Stimulated activated naive CD8-positive, alpha-beta T cell treated with anti-CD3 and anti-CD28 coated beads, Interleukin-15, Interleukin-2, amounts not matched to agents 100 ng/mL and 50 ng/mL, for 24 hours (primary cell): ENCODE measurements around the gene SLC35A3.
"Not testable (repeated sequence)": the region's sequence is repeated elsewhere in the genome, so short reads cannot be mapped to it uniquely, and the experiment has no call there.

Experiments used
- H3K27ac Mint-ChIP-seq: one replicate; pipeline ENCODE4 v1.8.0; 2021; ENCODE audit warnings: mild to moderate bottlenecking, mixed read lengths
- H3K27me3 Mint-ChIP-seq: one replicate; pipeline ENCODE4 v1.8.0; 2021; ENCODE audit warnings: mixed read lengths
- H3K36me3 Mint-ChIP-seq: one replicate; pipeline ENCODE4 v1.8.0; 2021; ENCODE audit warnings: low read depth, mixed read lengths
- H3K4me1 Mint-ChIP-seq: one replicate; pipeline ENCODE4 v1.8.0; 2021; ENCODE audit warnings: low read depth, mixed read lengths
- H3K4me3 Mint-ChIP-seq: one replicate; pipeline ENCODE4 v1.8.0; 2021; ENCODE audit warnings: mild to moderate bottlenecking, mixed read lengths
- H3K9me3 Mint-ChIP-seq: one replicate; pipeline ENCODE4 v1.8.0; 2021; ENCODE audit warnings: mixed read lengths

The SLC35A3 gene

GRCh38 chr1:99963041-99963795 is 6.6 kb upstream of the SLC35A3 start:
- no peaks in the 10 kb centered on the region for H3K36me3 Mint-ChIP-seq
- no peaks in the 10 kb centered on the region for H3K27me3 Mint-ChIP-seq
- no peak overlapping the region for H3K4me3 Mint-ChIP-seq

GRCh38 chr1:99964806-99965205 is 5.0 kb upstream of the SLC35A3 start:
- H3K9me3 Mint-ChIP-seq = no peaks in the 10 kb centered on the region
- peaks cover 12% of the 10 kb centered on the region for H3K4me1 Mint-ChIP-seq
- no peak overlapping the region for H3K4me3 Mint-ChIP-seq
- no peaks in the 10 kb centered on the region for H3K36me3 Mint-ChIP-seq
- H3K27ac Mint-ChIP-seq = no peak overlapping the region
- no peaks in the 10 kb centered on the region for H3K27me3 Mint-ChIP-seq

More at GRCh38 chr1:99963041-99963795, 6.6 kb upstream of the SLC35A3 start:
- H3K27ac Mint-ChIP-seq = no peak overlapping the region
- no peaks in the 10 kb centered on the region for H3K9me3 Mint-ChIP-seq
- peaks cover 6% of the 10 kb centered on the region for H3K4me1 Mint-ChIP-seq

DNA sequence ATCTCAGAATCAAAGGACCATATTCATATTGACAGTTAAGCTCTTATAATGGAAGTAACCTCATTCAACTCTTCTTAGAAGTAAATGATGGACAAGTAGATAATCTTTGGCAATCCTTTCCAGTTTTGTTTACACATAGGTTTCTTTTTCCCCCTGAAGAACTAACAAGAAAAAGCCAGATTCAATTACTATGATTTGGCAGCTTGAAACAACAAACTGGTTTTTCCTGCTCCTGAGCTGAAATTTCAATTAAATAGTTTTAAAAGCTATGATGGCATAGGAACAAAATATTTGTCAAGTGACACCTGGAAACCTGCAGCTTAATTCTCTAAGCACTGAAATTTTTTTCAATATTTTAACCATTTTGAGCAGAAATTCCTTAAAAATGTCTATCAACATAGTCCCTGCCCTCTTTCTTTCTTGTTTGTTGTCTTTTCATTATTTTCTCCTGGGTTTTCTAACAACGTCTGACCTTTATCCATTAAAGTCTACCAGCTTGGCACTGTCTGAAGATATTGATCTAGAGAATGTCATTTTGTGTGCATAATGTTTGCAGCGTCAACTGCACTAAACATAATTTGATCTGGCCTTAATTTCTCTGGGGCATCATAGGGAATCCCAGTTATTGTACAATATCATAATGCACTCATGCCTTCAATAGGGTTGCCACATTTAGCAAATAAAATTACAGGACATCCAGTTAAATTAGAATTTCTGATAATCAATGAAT is 4.0 kb upstream of the SLC35A3 start:
- Mint-ChIP-seq H3K36me3 (no peaks in the 10 kb centered on the region), H3K27ac (no peak overlapping the region), H3K27me3 (no peaks in the 10 kb centered on the region), H3K4me3 (no peak overlapping the region), H3K4me1 (peaks cover 19% of the 10 kb centered on the region), H3K9me3 (no peaks in the 10 kb centered on the region)

DNA sequence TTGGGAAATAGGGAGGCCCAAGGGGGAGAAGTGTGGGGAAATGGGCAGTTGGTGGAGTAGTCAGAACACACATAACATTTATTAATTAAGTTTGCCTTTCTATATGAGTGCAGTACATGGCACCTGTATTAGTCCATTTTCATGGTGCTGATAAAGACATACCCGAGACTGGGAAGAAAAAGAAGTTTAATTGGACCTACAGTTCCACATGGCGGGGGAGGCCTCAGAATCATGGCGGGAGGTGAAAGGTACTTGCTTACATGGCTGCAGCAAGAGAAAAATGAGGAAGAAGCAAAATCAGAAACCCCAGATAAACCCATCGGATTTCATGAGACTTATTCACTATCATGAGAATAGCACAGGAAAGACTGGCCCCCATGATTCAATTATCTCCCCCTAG is 1.6 kb upstream of the SLC35A3 start:
- no peaks in the 10 kb centered on the region for H3K36me3 Mint-ChIP-seq
- H3K4me1 Mint-ChIP-seq = peaks cover 30% of the 10 kb centered on the region
- H3K27ac Mint-ChIP-seq = no peak overlapping the region
- no peaks in the 10 kb centered on the region for H3K9me3 Mint-ChIP-seq
- no peaks in the 10 kb centered on the region for H3K27me3 Mint-ChIP-seq
- H3K4me3 Mint-ChIP-seq = peak overlapping the region; percentile 100

DNA sequence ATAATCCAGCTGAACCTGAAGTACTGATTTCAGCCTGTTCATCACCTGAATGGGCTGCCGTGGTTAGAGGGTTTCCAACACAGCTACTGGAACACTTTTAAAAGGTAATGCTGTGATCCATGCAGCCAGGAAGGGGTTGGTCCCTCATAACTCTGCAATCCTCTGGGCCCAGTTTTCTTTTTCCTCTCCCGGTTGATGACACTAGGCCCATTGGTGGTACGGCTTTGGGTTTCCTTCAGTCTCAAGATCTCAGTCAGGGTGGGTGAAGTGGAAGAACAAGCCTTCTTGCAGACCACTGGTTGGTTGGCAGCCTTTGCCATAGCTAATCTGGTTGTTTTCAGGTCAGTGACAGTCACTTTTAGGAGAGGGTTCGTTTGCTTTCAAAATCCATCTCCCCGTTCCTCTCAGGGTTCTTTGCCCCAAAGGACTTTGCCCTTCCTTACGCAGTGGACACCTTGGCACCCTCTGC is 502 bp upstream of the SLC35A3 start:
- H3K9me3 Mint-ChIP-seq = no peaks in the 10 kb centered on the region
- peak overlapping the region; percentile 49 for H3K27ac Mint-ChIP-seq
- H3K4me3 Mint-ChIP-seq = peak overlapping the region; percentile 100
- H3K4me1 Mint-ChIP-seq = peaks cover 30% of the 10 kb centered on the region
- H3K27me3 Mint-ChIP-seq = no peaks in the 10 kb centered on the region
- H3K36me3 Mint-ChIP-seq = no peaks in the 10 kb centered on the region

DNA sequence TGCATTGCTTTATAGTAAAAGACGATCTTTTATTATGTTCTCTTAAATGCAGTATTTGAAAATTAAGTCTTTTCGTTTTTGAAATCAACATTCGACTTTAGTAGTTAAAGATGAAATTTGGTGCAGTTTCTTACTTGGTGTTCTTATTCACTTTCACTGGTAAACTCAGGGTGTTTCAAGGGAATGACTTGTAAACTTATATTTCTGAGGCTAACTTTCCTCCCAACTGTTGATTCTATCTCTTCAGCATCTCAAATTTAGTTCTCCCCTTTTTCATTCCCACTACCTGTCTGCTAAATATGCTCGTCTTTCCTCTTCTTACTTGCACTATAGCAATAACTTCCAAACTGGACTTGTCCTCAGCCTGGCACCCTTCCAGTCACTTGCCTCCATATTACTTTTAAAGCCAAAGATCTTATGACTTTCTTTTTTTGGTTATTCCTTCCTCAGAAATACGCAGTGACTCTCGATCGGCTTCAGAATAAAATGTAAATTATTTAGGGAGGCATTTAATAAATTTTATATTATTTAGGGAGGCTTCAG is 988 bp downstream of the SLC35A3 start:
- H3K9me3 Mint-ChIP-seq = no peaks in the 10 kb centered on the region
- peaks cover 30% of the 10 kb centered on the region for H3K4me1 Mint-ChIP-seq
- H3K27me3 Mint-ChIP-seq = no peaks in the 10 kb centered on the region
- peak overlapping the region; percentile 96 for H3K27ac Mint-ChIP-seq
- peaks cover 6% of the 10 kb centered on the region for H3K36me3 Mint-ChIP-seq
- H3K4me3 Mint-ChIP-seq = peak overlapping the region; percentile 100

GRCh38 chr1:99972066-99972465 is 2.3 kb downstream of the SLC35A3 start:
- not testable (repeated sequence) for H3K27ac Mint-ChIP-seq, H3K36me3 Mint-ChIP-seq, H3K27me3 Mint-ChIP-seq, H3K9me3 Mint-ChIP-seq
- Mint-ChIP-seq H3K4me1 (peaks cover 30% of the 10 kb centered on the region), H3K4me3 (peak overlapping the region; percentile 51)

DNA sequence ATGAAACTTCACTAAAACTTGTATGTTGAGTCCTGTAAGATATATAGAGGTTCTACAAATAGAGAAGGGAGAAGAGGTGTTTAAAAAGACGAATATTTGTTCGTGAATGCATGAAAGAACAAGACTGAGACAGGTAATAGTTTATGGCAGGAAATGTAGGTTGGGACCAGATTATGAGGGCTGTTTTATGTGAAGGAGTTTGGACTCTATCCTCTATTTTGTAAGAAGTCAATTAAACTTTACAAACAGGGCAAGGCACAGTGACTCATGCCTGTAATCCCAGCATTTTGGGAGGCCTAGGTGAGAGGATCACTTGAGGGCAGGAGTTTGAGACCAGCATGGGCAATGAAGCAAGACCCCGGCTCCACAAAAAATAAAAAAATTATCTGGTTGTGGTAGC is 5.7 kb downstream of the SLC35A3 start:
- peaks cover 17% of the 10 kb centered on the region for H3K4me1 Mint-ChIP-seq
- H3K9me3 Mint-ChIP-seq = no peaks in the 10 kb centered on the region
- no peaks in the 10 kb centered on the region for H3K27me3 Mint-ChIP-seq
- H3K4me3 Mint-ChIP-seq = no peak overlapping the region
- H3K27ac Mint-ChIP-seq = no peak overlapping the region
- peaks cover 6% of the 10 kb centered on the region for H3K36me3 Mint-ChIP-seq

GRCh38 chr1:99977326-99977725 is 7.5 kb downstream of the SLC35A3 start:
- H3K36me3 Mint-ChIP-seq = peaks cover 11% of the 10 kb centered on the region
- H3K27me3 Mint-ChIP-seq, H3K4me3 Mint-ChIP-seq, H3K4me1 Mint-ChIP-seq, H3K27ac Mint-ChIP-seq, H3K9me3 Mint-ChIP-seq: not testable (repeated sequence)

GRCh38 chr1:99978218-99978617 is 8.4 kb downstream of the SLC35A3 start:
- Mint-ChIP-seq H3K4me1 (no peaks in the 10 kb centered on the region), H3K9me3 (no peaks in the 10 kb centered on the region), H3K36me3 (peaks cover 16% of the 10 kb centered on the region), H3K27me3 (no peaks in the 10 kb centered on the region), H3K27ac (no peak overlapping the region), H3K4me3 (no peak overlapping the region)

- Mint-ChIP-seq H3K4me1 (no peaks in the 10 kb centered on the region), H3K27ac (no peak overlapping the region), H3K9me3 (no peaks in the 10 kb centered on the region), H3K36me3 (peaks cover 18% of the 10 kb centered on the region), H3K4me3 (no peak overlapping the region), H3K27me3 (no peaks in the 10 kb centered on the region)
These were observed 9.3 kb downstream of the SLC35A3 start for GRCh38 chr1:99979091-99979490.

GRCh38 chr1:99980928-99981327 is 11.1 kb downstream of the SLC35A3 start:
- Mint-ChIP-seq H3K4me1 (peaks cover 6% of the 10 kb centered on the region), H3K27me3 (no peaks in the 10 kb centered on the region), H3K36me3 (peaks cover 29% of the 10 kb centered on the region), H3K27ac (no peak overlapping the region), H3K4me3 (no peak overlapping the region), H3K9me3 (no peaks in the 10 kb centered on the region)

DNA sequence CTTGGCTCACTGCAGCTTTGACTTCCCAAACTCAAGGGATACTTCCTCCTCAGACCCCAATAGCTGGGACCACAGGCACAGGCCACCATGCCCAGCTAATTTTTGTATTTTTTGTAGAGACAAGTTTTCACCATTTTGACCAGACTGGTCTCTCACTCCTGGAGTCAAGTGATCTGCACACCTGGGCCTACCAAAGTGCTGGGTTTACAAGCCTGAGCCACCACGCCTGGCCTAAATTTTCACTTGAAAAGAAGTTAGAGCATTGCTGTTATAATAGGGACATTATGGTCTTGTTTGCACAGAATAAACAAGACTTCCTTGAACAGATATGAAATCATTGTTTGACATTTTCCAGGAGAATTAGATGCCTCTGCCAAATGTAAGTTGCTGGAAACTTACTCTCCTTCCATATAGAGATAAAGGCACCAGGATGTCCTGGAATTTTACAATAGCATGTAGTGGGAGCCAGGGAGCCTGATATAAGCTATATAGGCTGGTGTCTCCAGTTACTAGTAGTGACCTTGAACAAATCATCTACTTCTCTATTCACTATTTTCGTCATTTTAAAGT is 16.9 kb downstream of the SLC35A3 start:
- peaks cover 6% of the 10 kb centered on the region for H3K4me1 Mint-ChIP-seq
- H3K27ac Mint-ChIP-seq = no peak overlapping the region
- H3K9me3 Mint-ChIP-seq = no peaks in the 10 kb centered on the region
- no peaks in the 10 kb centered on the region for H3K27me3 Mint-ChIP-seq
- no peak overlapping the region for H3K4me3 Mint-ChIP-seq
- peaks cover 41% of the 10 kb centered on the region for H3K36me3 Mint-ChIP-seq

DNA sequence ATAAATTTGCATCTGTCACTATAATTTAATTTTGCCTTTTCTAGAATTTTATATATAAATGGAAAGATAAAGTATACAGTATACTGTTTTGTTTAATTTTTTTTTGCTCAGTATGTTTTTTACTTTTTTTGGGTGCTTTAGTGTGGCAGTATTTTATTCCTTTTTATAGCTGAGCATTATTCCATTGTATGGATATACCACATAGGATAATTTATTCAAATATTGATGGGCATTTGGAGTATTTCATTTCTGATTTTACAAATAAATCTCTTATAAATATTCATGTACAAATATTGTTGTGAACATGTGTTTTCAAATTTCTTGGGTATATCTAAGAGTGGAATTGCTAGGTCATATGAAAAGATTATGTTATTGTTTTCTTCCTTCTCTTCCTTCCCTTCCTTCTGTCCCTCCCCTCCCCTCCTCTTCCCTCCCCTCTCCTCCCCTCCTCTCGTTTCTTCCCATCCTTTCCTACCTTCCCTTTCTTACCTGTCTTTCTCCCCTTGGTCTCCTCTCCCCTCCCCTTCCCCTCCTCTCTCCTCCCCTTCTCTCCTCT is 18.5 kb downstream of the SLC35A3 start:
- Mint-ChIP-seq H3K4me1 (peaks cover 6% of the 10 kb centered on the region), H3K4me3 (no peak overlapping the region), H3K36me3 (peaks cover 52% of the 10 kb centered on the region), H3K9me3 (peaks cover 5% of the 10 kb centered on the region), H3K27me3 (no peaks in the 10 kb centered on the region), H3K27ac (no peak overlapping the region)
